WTC11 (cell line): Measurements from ENCODE around the gene ARVCF. TPM values are rescaled to one million over a fixed set of nuclear protein-coding genes. Genes with fewer than 3 reads are reported as not detected.

Experiments used
- ATAC-seq: fragments of 200-7000 bp; cut with Tn5 transposase; 2 replicates; pipeline ENCODE4 v1.10.0; 2021; ENCODE audit warnings: mild to moderate bottlenecking, moderate library complexity
- CTCF ChIA-PET: fragments of 300-600 bp; sonication (Branson Sonifier 250); formaldehyde crosslinking; loops from one replicate; lab custom pipeline; 2021; ENCODE audit warnings: antibody characterized with exemption; lab: Charles Lee
- POLR2A ChIA-PET: fragments of 350-600 bp; sonication (Branson Sonifier 250); formaldehyde crosslinking; loops from one replicate; lab custom pipeline; 2021; ENCODE audit warnings: antibody characterized with exemption; lab: Charles Lee
- DNase-seq: peaks from one replicate; pipeline ENCODE4 v3.0.0; 2021; ENCODE audit warnings: low spot score
- H3K27ac Mint-ChIP-seq: 2 replicates; pipeline ENCODE4 v1.8.0; 2021; ENCODE audit warnings: mixed read lengths
- H3K27me3 Mint-ChIP-seq: 2 replicates; pipeline ENCODE4 v1.8.0; 2021; ENCODE audit warnings: low read depth, mild to moderate bottlenecking, moderate library complexity, mixed read lengths
- H3K36me3 Mint-ChIP-seq: 2 replicates; pipeline ENCODE4 v1.8.0; 2021; ENCODE audit warnings: mixed read lengths
- H3K4me1 Mint-ChIP-seq: 2 replicates; pipeline ENCODE4 v1.8.0; 2022; ENCODE audit warnings: mixed read lengths
- H3K4me3 Mint-ChIP-seq: 2 replicates; pipeline ENCODE4 v1.8.0; 2021; ENCODE audit warnings: mild to moderate bottlenecking, moderate library complexity, mixed read lengths
- H3K9me3 Mint-ChIP-seq: 2 replicates; pipeline ENCODE4 v1.8.0; 2021; ENCODE audit warnings: mixed read lengths
- ATF1 ChIP-seq: sonication (generic); formaldehyde crosslinking; IDR thresholded peaks from 2 replicates; pipeline ENCODE4 v1.8.1; 2023; ENCODE audit warnings: mild to moderate bottlenecking, moderate library complexity, missing genetic modification reagents
- EMX1 ChIP-seq: fragments of 250-450 bp; sonication (Bioruptor Pico); IDR thresholded peaks from 2 replicates; pipeline ENCODE4 v1.8.0; 2021; ENCODE audit warnings: mild to moderate bottlenecking
- ETV6 ChIP-seq: sonication (generic); formaldehyde crosslinking; IDR thresholded peaks from 2 replicates; pipeline ENCODE4 v1.8.1; 2022; ENCODE audit warnings: mild to moderate bottlenecking, missing genetic modification reagents
- FOXK1 ChIP-seq: sonication (generic); formaldehyde crosslinking; IDR thresholded peaks from 2 replicates; pipeline ENCODE4 v1.8.0; 2022; ENCODE audit warnings: mild to moderate bottlenecking, moderate library complexity, missing genetic modification reagents
- NR3C1 ChIP-seq: sonication (generic); formaldehyde crosslinking; conservative IDR thresholded peaks from 2 replicates; pipeline ENCODE4 v1.8.1; 2023; ENCODE audit warnings: low read depth, mild to moderate bottlenecking, missing genetic modification reagents
- PREB ChIP-seq: sonication (generic); formaldehyde crosslinking; IDR thresholded peaks from 2 replicates; pipeline ENCODE4 v1.8.1; 2022; ENCODE audit warnings: mild to moderate bottlenecking, missing genetic modification reagents, moderate library complexity, borderline replicate concordance
- PRRX2 ChIP-seq: fragments of 250-450 bp; sonication (Bioruptor Pico); IDR thresholded peaks from 2 replicates; pipeline ENCODE4 v1.8.0; 2021; ENCODE audit warnings: mild to moderate bottlenecking
- TEAD1 ChIP-seq: sonication (generic); formaldehyde crosslinking; IDR thresholded peaks from 2 replicates; pipeline ENCODE4 v1.8.0; 2022; ENCODE audit warnings: mild to moderate bottlenecking, missing genetic modification reagents
- ZMAT4 ChIP-seq: fragments of 250-450 bp; sonication (Bioruptor Pico); IDR thresholded peaks from 2 replicates; pipeline ENCODE4 v1.9.0; 2021; ENCODE audit warnings: mild to moderate bottlenecking
- ZNF121 ChIP-seq: sonication (generic); formaldehyde crosslinking; IDR thresholded peaks from 2 replicates; pipeline ENCODE4 v1.8.0; 2023; ENCODE audit warnings: missing genetic modification reagents
- ZNF138 ChIP-seq: sonication (generic); formaldehyde crosslinking; conservative IDR thresholded peaks from 2 replicates; pipeline ENCODE4 v1.8.1; 2022; ENCODE audit warnings: mild to moderate bottlenecking, moderate library complexity, missing genetic modification reagents
- ZNF219 ChIP-seq: sonication (generic); formaldehyde crosslinking; IDR thresholded peaks from 2 replicates; pipeline ENCODE4 v1.8.0; 2023; ENCODE audit warnings: missing genetic modification reagents, mild to moderate bottlenecking, borderline replicate concordance
- ZNF232 ChIP-seq: sonication (generic); formaldehyde crosslinking; IDR thresholded peaks from 2 replicates; pipeline ENCODE4 v1.8.0; 2022; ENCODE audit warnings: mild to moderate bottlenecking, missing genetic modification reagents
- ZNF317 ChIP-seq: sonication (generic); formaldehyde crosslinking; IDR thresholded peaks from 2 replicates; pipeline ENCODE4 v1.8.1; 2023; ENCODE audit warnings: low read depth, mild to moderate bottlenecking, moderate library complexity, missing genetic modification reagents, borderline replicate concordance
- ZNF425 ChIP-seq: fragments of 250-450 bp; sonication (Bioruptor Pico); conservative IDR thresholded peaks from 2 replicates; pipeline ENCODE4 v1.9.0; 2021; ENCODE audit warnings: mild to moderate bottlenecking
- total RNA-seq: library from RNA; stranded (reverse); gene quantifications from 3 replicates; pipeline ENCODE4 v1.2.3, GENCODE V29; 2021
- TF ChIP-seq, protein P1 (sequence below): fragments of 250-450 bp; sonication (Bioruptor Pico); IDR thresholded peaks from 2 replicates; pipeline ENCODE4 v1.9.0; 2021; ENCODE audit warnings: mild to moderate bottlenecking
- TF ChIP-seq, protein P2 (sequence below): sonication (generic); formaldehyde crosslinking; IDR thresholded peaks from 2 replicates; pipeline ENCODE4 v1.8.0; 2023; ENCODE audit warnings: mild to moderate bottlenecking, missing genetic modification reagents

Gene ARVCF
- total RNA-seq, 1 experiment from 2014 or later = 65.4 TPM

DNA sequence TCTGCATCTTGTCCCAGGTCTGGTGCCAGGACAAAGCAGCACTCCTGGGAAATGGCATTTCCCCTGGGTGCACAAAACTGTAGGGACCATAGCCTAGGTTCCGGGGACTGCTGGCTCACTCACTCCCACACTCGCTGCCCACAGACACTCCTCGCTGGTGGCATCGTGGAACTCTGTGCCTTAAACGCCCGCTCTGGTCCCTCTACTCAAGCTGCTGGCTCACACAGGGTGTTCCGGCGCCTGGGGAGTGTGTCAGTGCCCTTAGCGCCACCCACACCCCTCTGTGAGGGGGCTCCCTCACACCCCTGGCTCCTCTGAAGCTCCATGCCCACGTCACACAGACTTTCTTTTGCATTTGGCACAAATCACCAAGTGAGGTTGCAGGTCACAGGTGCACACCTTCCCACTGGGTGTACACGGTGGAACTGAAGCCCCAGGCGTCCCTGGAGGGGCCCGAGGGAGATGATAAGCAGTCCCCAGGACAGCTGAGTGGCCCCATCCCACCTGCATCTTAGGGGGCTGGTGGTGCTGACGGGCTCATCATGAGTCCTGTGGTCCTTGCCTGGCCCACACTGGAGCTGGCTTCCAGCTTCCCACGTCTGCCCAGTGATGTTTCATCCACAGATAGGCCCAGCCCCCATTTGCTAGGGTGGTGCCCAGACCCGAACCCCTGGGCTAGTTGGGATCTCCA lies 40.2 kb upstream of the ARVCF start:
- ChIA-PET POLR2A (no interaction called here), CTCF (interaction anchor here (0.8 kb wide), 1 partner anchor 21 kb away, joined by 3 read pairs; no protein-coding TSS in a partner anchor)
- Mint-ChIP-seq H3K4me3 (no peak overlapping the region), H3K9me3 (no peaks in the 10 kb centered on the region), H3K27me3 (no peaks in the 10 kb centered on the region; the same call in 1 of the 2 replicates), H3K27ac (peak overlapping the region; percentile 27; the same call in 1 of the 2 replicates), H3K36me3 (peaks cover 3% of the 10 kb centered on the region; the same call in 1 of the 2 replicates), H3K4me1 (no peaks in the 10 kb centered on the region)
- DNase-seq = no peak
- ATAC-seq = no peak
- TF ChIP-seq EMX1 (CRISPR knock-in tag) = no peak
- TF ChIP-seq ETV6 (CRISPR knock-in tag) = no peak
- TF ChIP-seq ATF1 (CRISPR knock-in tag) = no peak
- TF ChIP-seq ZNF317 = no peak
- TF ChIP-seq, protein P1, sequence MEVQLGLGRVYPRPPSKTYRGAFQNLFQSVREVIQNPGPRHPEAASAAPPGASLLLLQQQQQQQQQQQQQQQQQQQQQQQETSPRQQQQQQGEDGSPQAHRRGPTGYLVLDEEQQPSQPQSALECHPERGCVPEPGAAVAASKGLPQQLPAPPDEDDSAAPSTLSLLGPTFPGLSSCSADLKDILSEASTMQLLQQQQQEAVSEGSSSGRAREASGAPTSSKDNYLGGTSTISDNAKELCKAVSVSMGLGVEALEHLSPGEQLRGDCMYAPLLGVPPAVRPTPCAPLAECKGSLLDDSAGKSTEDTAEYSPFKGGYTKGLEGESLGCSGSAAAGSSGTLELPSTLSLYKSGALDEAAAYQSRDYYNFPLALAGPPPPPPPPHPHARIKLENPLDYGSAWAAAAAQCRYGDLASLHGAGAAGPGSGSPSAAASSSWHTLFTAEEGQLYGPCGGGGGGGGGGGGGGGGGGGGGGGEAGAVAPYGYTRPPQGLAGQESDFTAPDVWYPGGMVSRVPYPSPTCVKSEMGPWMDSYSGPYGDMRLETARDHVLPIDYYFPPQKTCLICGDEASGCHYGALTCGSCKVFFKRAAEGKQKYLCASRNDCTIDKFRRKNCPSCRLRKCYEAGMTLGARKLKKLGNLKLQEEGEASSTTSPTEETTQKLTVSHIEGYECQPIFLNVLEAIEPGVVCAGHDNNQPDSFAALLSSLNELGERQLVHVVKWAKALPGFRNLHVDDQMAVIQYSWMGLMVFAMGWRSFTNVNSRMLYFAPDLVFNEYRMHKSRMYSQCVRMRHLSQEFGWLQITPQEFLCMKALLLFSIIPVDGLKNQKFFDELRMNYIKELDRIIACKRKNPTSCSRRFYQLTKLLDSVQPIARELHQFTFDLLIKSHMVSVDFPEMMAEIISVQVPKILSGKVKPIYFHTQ (CRISPR knock-in tag) = no peak
- TF ChIP-seq, protein P2, sequence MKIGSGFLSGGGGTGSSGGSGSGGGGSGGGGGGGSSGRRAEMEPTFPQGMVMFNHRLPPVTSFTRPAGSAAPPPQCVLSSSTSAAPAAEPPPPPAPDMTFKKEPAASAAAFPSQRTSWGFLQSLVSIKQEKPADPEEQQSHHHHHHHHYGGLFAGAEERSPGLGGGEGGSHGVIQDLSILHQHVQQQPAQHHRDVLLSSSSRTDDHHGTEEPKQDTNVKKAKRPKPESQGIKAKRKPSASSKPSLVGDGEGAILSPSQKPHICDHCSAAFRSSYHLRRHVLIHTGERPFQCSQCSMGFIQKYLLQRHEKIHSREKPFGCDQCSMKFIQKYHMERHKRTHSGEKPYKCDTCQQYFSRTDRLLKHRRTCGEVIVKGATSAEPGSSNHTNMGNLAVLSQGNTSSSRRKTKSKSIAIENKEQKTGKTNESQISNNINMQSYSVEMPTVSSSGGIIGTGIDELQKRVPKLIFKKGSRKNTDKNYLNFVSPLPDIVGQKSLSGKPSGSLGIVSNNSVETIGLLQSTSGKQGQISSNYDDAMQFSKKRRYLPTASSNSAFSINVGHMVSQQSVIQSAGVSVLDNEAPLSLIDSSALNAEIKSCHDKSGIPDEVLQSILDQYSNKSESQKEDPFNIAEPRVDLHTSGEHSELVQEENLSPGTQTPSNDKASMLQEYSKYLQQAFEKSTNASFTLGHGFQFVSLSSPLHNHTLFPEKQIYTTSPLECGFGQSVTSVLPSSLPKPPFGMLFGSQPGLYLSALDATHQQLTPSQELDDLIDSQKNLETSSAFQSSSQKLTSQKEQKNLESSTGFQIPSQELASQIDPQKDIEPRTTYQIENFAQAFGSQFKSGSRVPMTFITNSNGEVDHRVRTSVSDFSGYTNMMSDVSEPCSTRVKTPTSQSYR (CRISPR knock-in tag) = no peak
- TF ChIP-seq ZNF219 (CRISPR knock-in tag) = no peak
- TF ChIP-seq ZNF425 (CRISPR knock-in tag) = no peak
- TF ChIP-seq ZMAT4 = no peak

- no peaks in the 10 kb centered on the region for H3K9me3 Mint-ChIP-seq
- TF ChIP-seq NR3C1 (CRISPR knock-in tag) (no peak), ZNF232 (CRISPR knock-in tag) (no peak), FOXK1 (CRISPR knock-in tag) (no peak), TEAD1 (no peak), ZNF121 (CRISPR knock-in tag) (no peak), ZNF138 (CRISPR knock-in tag) (no peak), PREB (CRISPR knock-in tag) (no peak), PRRX2 (CRISPR knock-in tag) (no peak)
- TF ChIP-seq, protein P2 (CRISPR knock-in tag) = no peak
- ChIA-PET CTCF (no interaction called here), POLR2A (no interaction called here)
- H3K27me3 Mint-ChIP-seq = no peaks in the 10 kb centered on the region; the same call in 1 of the 2 replicates
- H3K27ac Mint-ChIP-seq = 0 out of 2 replicates have a peak overlapping the region, but pooled peaks have one; percentile 27
- H3K4me1 Mint-ChIP-seq = no peaks in the 10 kb centered on the region
- H3K36me3 Mint-ChIP-seq = peaks cover 3% of the 10 kb centered on the region; the same call in 1 of the 2 replicates
- DNase-seq = no peak
- no peak overlapping the region for H3K4me3 Mint-ChIP-seq
- no peak for ATAC-seq
Observed at GRCh38 chr22:20056161-20056560, 39.5 kb upstream of the ARVCF start.
